Esophagus squamous epithelium (tissue), 5 donors: ENCODE measurements around the gene NAE1. TPM values are rescaled to one million over a fixed set of nuclear protein-coding genes. Genes with fewer than 3 reads are reported as not detected.
A peak's percentile ranks its signal among the peaks of the same experiment; 100 is the strongest.

ENCODE experiments used
- DNase-seq: peaks from one replicate; lab custom pipeline; 2025; lab: John Stamatoyannopoulos, UW
- H3K27ac ChIP-seq, 4 donors: fragments of 200-600 bp; sonication (generic); one replicate each; pipeline ENCODE4 v1.5.1; 2016 to 2019; ENCODE audit warnings: mild to moderate bottlenecking in 1 of 4
- H3K27me3 ChIP-seq, 4 donors: fragments of 200-600 bp; sonication (generic); 1 replicate in 3 of 4; 2 replicates in 1 of 4; pipeline versions ENCODE4 v1.5.1 to v1.6.0; 2017 to 2021; ENCODE audit warnings: antibody characterized with exemption in 1 of 4
- H3K36me3 ChIP-seq, 3 donors: fragments of 200-600 bp; sonication (generic); one replicate each; pipeline ENCODE4 v1.5.1; 2016 to 2019
- H3K4me1 ChIP-seq, 3 donors: fragments of 200-600 bp; sonication (generic); one replicate each; pipeline ENCODE4 v1.5.1; 2017 to 2019
- H3K4me3 ChIP-seq, 4 donors: fragments of 200-600 bp; sonication (generic); 1 replicate in 3 of 4; 2 replicates in 1 of 4; pipeline ENCODE4 v1.5.1; 2016 to 2019; ENCODE audit warnings: mild to moderate bottlenecking in 2 of 4, moderate library complexity in 1 of 4
- H3K9me3 ChIP-seq, 3 donors: fragments of 200-600 bp; sonication (generic); one replicate each; pipeline ENCODE4 v1.5.1; 2016 to 2019
- POLR2A ChIP-seq, 4 donors: fragments of 450-650 bp; IDR thresholded peaks; one replicate each; pipeline ENCODE4 v1.6.1; 2017; ENCODE audit warnings: antibody characterized with exemption in 4 of 4, mild to moderate bottlenecking in 4 of 4, moderate library complexity in 3 of 4
- WGBS, 2 donors: methylation state at CpG; one replicate each; pipeline ENCODE4 v1.1.5; 2018; 5-methylcytosine and 5-hydroxymethylcytosine counted together
- intact Hi-C: fragments of 100-400 bp; cut with DNase I; formaldehyde crosslinking; loops from one replicate; pipeline ENCODE4 v1.15.0; 2022
- total RNA-seq, 4 donors: library from RNA; depleted of rRNA; stranded (reverse); fragments of >200 nt; gene quantifications; one replicate each; pipeline ENCODE4 v1.1.0, GENCODE V29; 2016
- TF ChIP-seq, protein P1 (sequence below), 6 experiments: fragments of 450-650 bp in 4 of 6; fragments of 200-600 bp in 2 of 6; sonication (generic) in 2 of 6; IDR thresholded peaks; one replicate each; pipeline ENCODE4 v1.5.1; 2016 to 2019; ENCODE audit warnings: antibody characterized with exemption in 6 of 6, mild to moderate bottlenecking in 4 of 6, moderate library complexity in 4 of 6
- donor health status: DM: yes; HTN: yes; CAD: no.

NAE1 gene
- total RNA-seq, result 10 to 100 TPM; 31.4 to 74.7 (median 45.7) TPM

DNA sequence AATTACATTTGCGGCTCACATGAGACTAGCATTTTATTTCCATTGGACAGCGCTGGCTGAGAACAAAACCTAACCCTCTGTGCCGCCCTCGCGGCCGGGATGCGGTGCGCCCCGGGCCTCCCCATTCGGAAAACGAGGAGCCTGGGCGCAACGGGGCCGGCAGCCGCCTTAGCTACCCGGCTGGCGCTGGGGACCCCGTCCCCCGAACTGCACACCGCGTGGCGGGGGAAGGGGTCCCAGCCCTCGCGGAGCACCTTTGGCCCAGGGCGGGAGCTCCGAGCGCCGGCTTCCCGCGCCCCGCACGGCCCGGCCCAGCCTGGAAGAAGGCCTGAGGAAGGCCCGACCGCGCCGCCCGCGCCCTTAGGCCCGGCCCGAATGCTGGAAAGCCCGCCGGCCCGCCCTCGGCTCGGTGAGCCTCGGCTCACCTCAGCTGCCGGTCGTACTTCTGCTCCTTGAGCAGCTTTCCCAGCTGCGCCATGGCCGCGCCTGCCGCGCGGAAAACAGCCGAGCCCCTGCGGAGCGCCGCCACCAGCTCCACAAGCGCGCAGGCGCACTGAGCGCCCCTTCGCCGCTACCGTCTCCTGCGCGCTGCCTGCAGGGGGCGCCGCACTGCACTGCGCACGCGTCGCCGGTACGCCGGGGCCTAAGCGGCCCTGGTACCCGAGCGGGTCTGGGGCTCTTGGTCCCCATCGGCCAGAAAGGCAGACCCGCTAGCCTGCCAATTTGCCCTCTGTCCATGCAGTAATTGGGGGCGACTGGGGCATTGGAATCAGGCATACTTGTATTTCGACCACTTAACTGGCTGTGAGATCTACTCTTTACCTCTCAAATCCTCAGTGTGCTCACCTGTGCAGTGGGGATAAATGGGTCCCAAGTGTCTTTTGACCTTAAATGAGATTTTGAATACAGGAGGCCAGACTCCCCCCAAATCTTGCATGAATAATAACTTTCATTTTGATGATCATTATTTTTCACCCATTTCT, at the start of gene NAE1:
Gene NAE1, minus strand, starts transcription at position 555 of the 983 bp plus-strand sequence. Its CDS starts 77 bp downstream, at position 478.
- H3K9me3 ChIP-seq, result no peaks in the 10 kb centered on the region
- intact Hi-C loops, result loop anchor here (5.0 kb wide), 1 partner anchor 37 kb away; no protein-coding TSS in a partner anchor
- H3K4me1 ChIP-seq, result peaks cover 6 to 26% (median 13%) of the 10 kb centered on the region in 3 donors
- no peak for DNase-seq
- H3K36me3 ChIP-seq, result peaks cover 0 to 29% (median 0%) of the 10 kb centered on the region in 3 donors
- H3K27ac ChIP-seq, result peak within 1 kb of the TSS; percentile 81 to 96 (median 92)
- H3K27me3 ChIP-seq, result no peaks in the 10 kb centered on the region
- TF ChIP-seq POLR2A (IDR thresholded peaks at IDR 0.05), result peak in 2 of 4 donors; percentile 86 to 90
- TF ChIP-seq, protein P1, sequence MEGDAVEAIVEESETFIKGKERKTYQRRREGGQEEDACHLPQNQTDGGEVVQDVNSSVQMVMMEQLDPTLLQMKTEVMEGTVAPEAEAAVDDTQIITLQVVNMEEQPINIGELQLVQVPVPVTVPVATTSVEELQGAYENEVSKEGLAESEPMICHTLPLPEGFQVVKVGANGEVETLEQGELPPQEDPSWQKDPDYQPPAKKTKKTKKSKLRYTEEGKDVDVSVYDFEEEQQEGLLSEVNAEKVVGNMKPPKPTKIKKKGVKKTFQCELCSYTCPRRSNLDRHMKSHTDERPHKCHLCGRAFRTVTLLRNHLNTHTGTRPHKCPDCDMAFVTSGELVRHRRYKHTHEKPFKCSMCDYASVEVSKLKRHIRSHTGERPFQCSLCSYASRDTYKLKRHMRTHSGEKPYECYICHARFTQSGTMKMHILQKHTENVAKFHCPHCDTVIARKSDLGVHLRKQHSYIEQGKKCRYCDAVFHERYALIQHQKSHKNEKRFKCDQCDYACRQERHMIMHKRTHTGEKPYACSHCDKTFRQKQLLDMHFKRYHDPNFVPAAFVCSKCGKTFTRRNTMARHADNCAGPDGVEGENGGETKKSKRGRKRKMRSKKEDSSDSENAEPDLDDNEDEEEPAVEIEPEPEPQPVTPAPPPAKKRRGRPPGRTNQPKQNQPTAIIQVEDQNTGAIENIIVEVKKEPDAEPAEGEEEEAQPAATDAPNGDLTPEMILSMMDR (IDR thresholded peaks at IDR 0.05), result peak; percentile 94 to 98 (median 97)
- 2 to 3% methylated on average over 16 to 17 of the region's 84 CpGs for WGBS, 2 donors
- peak within 1 kb of the TSS; percentile 60 to 91 (median 86) for H3K4me3 ChIP-seq

DNA sequence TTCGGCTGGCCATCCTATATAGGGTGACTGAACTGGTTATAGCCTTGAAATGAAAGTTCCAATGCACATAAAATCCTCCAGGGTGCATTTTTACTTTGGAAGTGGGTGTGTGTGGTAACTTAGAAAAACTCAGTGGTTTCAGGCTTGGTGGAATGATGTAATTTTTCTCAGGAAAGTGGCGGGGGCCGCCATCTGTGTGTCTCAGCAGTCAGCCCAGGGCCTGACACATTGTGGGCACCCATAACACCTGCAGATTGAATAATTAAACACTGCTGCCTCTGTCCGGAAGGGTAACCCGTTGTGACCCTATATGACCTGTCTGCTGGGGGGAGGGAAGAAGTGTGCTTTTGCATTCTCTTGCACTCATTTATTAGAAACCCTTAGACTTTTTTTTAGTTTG, 47.3 kb upstream of the NAE1 start:
- Histone ChIP-seq H3K4me3 (no peak overlapping the region), H3K9me3 (no peaks in the 10 kb centered on the region), H3K27me3 (no peaks in the 10 kb centered on the region), H3K27ac (no peak overlapping the region), H3K4me1 (peaks cover 7 to 35% (median 13%) of the 10 kb centered on the region in 3 donors), H3K36me3 (peaks cover 0 to 4% (median 0%) of the 10 kb centered on the region in 3 donors)
- 44 to 67% methylated on average over 5 of the region's 5 CpGs for WGBS, 2 donors
- TF ChIP-seq, protein P1 (IDR thresholded peaks at IDR 0.05), result no peak
- no peak for TF ChIP-seq POLR2A (IDR thresholded peaks at IDR 0.05)
- no peak for DNase-seq
- intact Hi-C loops, result no loop called here

DNA sequence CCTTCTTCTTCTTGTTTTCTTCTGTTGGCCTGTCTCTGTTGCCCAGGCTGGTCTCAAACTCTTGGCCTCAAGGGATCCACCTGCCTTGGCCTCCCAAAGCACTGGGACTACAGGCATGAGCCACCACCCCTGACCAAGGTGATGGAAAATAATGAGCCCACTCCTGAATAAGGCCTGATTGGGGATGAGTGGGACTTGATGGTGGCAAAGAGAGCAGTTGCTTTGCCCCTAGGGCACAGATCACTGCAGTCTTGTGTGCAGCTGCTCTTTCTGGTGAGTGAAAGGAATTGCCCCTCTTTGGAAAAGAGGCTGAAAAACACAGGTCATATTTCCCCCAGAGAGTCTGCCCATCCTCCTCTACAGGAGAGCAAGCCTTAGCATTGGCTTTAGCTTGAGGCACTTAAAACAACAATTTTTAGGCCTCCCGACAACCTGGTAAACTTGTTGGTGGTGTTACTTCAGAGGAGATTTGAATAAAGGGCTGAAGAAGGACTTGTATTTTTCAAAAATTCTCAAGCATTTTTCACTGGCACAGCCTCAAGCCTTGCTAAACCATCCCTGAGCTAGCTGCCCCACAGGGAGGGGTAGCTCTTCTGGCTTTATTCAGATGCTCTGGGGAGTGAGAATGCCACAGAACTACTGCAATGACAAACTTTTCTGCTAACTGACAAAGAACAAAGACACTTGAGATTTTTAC, 43.5 kb upstream of the NAE1 start:
- H3K4me1 ChIP-seq, result peaks cover 9 to 17% (median 14%) of the 10 kb centered on the region in 3 donors
- no peak for DNase-seq
- H3K27me3 ChIP-seq, result no peaks in the 10 kb centered on the region
- no peak overlapping the region for H3K4me3 ChIP-seq
- no peaks in the 10 kb centered on the region for H3K9me3 ChIP-seq
- TF ChIP-seq, protein P1 (IDR thresholded peaks at IDR 0.05), result no peak
- TF ChIP-seq POLR2A (IDR thresholded peaks at IDR 0.05), result no peak
- H3K27ac ChIP-seq, result peak overlapping the region in 2 of 4 donors; percentile 10 to 47
- intact Hi-C loops, result no loop called here
- H3K36me3 ChIP-seq, result no peaks in the 10 kb centered on the region
- WGBS, 2 donors, result 22 to 27% methylated on average over 1 of the region's 1 CpG

DNA sequence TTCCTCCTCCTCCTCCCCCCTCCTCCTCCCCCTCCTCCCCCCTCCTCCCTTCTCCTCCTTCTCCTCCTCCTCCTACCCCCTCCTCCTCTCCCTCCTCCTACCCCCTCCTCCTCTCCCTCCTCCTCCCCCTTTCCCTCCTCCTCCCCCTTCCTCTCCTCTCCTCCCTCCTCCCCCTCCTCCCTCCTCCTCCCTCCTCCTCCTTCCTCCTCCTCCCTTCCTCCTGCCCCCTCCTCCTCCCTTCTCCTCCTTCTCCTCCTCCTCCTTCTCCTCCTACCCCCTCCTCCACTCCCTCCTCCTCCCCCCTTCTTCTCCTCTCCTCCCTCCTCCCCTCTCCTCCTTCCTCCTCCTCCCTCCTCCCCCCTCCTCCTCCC, 42.9 kb upstream of the NAE1 start:
- Histone ChIP-seq H3K4me1 (peaks cover 9 to 17% (median 14%) of the 10 kb centered on the region in 3 donors), H3K36me3 (no peaks in the 10 kb centered on the region), H3K27me3 (no peaks in the 10 kb centered on the region), H3K9me3 (no peaks in the 10 kb centered on the region), H3K4me3 (no peak overlapping the region), H3K27ac (peak overlapping the region in 3 of 4 donors; percentile 19 to 86 (median 49))
- intact Hi-C loops, result no loop called here
- no peak for DNase-seq
- TF ChIP-seq, protein P1 (IDR thresholded peaks at IDR 0.05), result no peak
- no peak for TF ChIP-seq POLR2A (IDR thresholded peaks at IDR 0.05)
